H1 (cell line): ENCODE results near the gene PDIA5.

Experiments used
- CREB1 ChIP-seq: IDR thresholded peaks from 2 replicates; pipeline ENCODE4 v1.6.1; 2012; ENCODE audit warnings: inconsistent platforms
- HDAC2 ChIP-seq, 2 experiments: fragments of 300-600 bp in 1 of 2; sonication (generic) in 1 of 2; IDR thresholded peaks; 2 replicates each; pipeline ENCODE4 v1.6.1; 2011 to 2012; ENCODE audit warnings: low read depth in 2 of 2, low read length in 2 of 2, mild to moderate bottlenecking in 2 of 2, moderate library complexity in 2 of 2, borderline replicate concordance in 1 of 2, inconsistent platforms in 1 of 2
- JUN ChIP-seq: IDR thresholded peaks from 2 replicates; pipeline ENCODE4 v1.6.1; 2011; ENCODE audit warnings: low read depth, mild to moderate bottlenecking, improper control_type of control experiment, low read length
- NRF1 ChIP-seq: IDR thresholded peaks from 2 replicates; pipeline ENCODE4 v1.6.1; 2011; ENCODE audit warnings: mild to moderate bottlenecking, low read depth, low read length, improper control_type of control experiment
- POLR2AphosphoS5 ChIP-seq: IDR thresholded peaks from 2 replicates; pipeline ENCODE4 v1.6.1; 2011; ENCODE audit warnings: low read depth, low read length
- RAD21 ChIP-seq, 2 experiments: IDR thresholded peaks in 1 of 2; conservative IDR thresholded peaks in 1 of 2; 2 replicates each; pipeline ENCODE4 v1.6.1; 2011; ENCODE audit warnings: low read depth in 2 of 2, low read length in 2 of 2, improper control_type of control experiment in 1 of 2, inconsistent platforms in 1 of 2, mild to moderate bottlenecking in 1 of 2, moderate library complexity in 1 of 2
- SP1 ChIP-seq: IDR thresholded peaks from 2 replicates; pipeline ENCODE4 v1.6.1; 2011; ENCODE audit warnings: low read depth, low read length
- TF ChIP-seq, protein P1 (sequence below): IDR thresholded peaks from 2 replicates; pipeline ENCODE4 v1.6.1; 2012; ENCODE audit warnings: low read length, inconsistent platforms
- TF ChIP-seq, protein P2 (sequence below): IDR thresholded peaks from 2 replicates; pipeline ENCODE4 v1.6.1; 2012; ENCODE audit warnings: inconsistent platforms

- TF ChIP-seq HDAC2 (IDR thresholded peaks at IDR 0.05; ENCODE audit: borderline replicate concordance in 1 of 2, low read depth in 2 of 2, low read length in 2 of 2) (no peak), CREB1 (no peak), RAD21 (IDR thresholded peaks at IDR 0.05 in 1 of 2, conservative IDR thresholded peaks at IDR 0.05 in 1 of 2; ENCODE audit: low read depth in 2 of 2, low read length in 2 of 2) (no peak), POLR2AphosphoS5 (no peak), NRF1 (no peak), JUN (no peak), SP1 (no peak)
- TF ChIP-seq, protein P1, sequence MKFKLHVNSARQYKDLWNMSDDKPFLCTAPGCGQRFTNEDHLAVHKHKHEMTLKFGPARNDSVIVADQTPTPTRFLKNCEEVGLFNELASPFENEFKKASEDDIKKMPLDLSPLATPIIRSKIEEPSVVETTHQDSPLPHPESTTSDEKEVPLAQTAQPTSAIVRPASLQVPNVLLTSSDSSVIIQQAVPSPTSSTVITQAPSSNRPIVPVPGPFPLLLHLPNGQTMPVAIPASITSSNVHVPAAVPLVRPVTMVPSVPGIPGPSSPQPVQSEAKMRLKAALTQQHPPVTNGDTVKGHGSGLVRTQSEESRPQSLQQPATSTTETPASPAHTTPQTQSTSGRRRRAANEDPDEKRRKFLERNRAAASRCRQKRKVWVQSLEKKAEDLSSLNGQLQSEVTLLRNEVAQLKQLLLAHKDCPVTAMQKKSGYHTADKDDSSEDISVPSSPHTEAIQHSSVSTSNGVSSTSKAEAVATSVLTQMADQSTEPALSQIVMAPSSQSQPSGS: no peak
- TF ChIP-seq, protein P2, sequence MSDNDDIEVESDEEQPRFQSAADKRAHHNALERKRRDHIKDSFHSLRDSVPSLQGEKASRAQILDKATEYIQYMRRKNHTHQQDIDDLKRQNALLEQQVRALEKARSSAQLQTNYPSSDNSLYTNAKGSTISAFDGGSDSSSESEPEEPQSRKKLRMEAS: no peak
Measured at GRCh38 chr3:123188058-123188457, 121.2 kb downstream of the PDIA5 start.
